Measurements from ENCODE around the gene ITPK1.
"Not testable (repeated sequence)": the region's sequence is repeated elsewhere in the genome, so short reads cannot be mapped to it uniquely, and the experiment has no call there.

ITPK1 gene

DNA sequence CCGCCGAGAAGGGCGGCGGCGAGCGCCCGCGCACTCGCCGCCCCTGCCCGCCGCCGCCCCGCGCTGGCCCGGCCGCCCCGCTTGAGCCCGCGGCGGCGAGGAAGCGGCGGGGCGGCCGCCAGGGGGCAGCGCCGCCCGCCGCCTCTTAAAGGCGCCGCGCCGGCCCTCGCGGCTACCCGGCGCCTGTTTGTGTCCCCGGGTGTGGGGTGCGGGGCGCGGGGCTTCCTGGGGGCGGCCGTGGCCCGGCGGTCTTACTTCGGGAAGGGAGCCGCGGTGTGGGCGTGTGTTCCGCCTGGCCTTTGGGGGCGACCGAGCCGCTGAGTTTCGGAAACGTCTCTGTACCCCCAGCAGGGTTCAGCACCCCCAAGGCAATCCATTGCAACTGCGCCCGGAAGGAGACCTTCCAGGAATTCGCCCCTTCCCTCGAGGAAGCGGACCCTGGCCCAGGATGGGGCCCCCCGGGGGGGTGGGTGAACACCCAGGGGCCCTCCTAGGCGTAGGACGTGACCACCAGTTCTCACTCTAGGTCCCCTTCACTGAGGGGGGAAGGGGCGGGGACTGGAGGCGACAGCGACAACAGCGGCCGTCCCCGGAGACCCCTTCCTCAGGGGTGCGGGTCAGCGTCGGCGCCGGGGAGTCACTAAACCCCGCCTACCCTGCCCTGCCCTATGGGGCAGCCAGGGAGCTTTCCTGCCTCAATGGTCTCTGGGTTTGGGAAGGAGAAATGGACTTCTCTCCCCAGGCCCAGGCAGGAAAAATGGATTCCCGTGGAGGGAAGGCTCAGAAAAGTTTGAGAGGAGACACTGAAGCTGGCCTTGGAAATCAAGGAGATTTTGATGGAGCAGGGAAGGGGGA lies at the start of gene ITPK1:
Gene ITPK1, minus strand, starts transcription at position 105 of the 855 bp plus-strand sequence. CDS start 762 bp downstream, outside the sequence.
- H3K36me3 Mint-ChIP-seq (ENCODE audit: low read depth) = peaks cover 5% of the 10 kb centered on the region
- H3K4me1 Mint-ChIP-seq (ENCODE audit: low read depth) = peaks cover 24% of the 10 kb centered on the region
- peak within 1 kb of the TSS; percentile 88 for H3K4me3 Mint-ChIP-seq
- H3K27me3 Mint-ChIP-seq (ENCODE audit: low read depth) = no peaks in the 10 kb centered on the region
- H3K9me3 Mint-ChIP-seq = no peaks in the 10 kb centered on the region
- peak within 1 kb of the TSS; percentile 85 for H3K27ac Mint-ChIP-seq
- DNase-seq (ENCODE audit: low spot score) = peak; percentile 66

DNA sequence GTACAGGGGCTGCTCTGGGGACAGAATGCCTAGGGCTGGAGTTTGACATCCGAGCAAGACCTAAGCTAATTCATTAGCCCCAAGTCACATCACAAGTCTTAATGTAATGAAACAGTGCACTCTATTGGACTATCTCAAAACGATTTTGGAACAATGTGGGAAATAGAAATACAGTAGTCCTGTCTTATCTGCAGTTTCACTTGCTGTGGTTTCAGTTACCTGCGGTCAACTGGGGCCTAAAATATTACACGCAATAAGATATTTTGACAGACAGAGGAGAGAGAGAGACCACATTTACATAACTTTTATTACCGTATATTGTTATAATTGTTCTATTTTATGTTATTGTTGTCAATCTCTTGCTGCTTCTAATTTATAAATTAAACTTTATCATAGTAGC lies 47.8 kb upstream of the ITPK1 start:
- no peaks in the 10 kb centered on the region for H3K36me3 Mint-ChIP-seq (ENCODE audit: low read depth)
- no peak for DNase-seq (ENCODE audit: low spot score)
- no peaks in the 10 kb centered on the region for H3K9me3 Mint-ChIP-seq
- H3K4me1 Mint-ChIP-seq (ENCODE audit: low read depth) = no peaks in the 10 kb centered on the region
- H3K27ac Mint-ChIP-seq = no peak overlapping the region
- H3K4me3 Mint-ChIP-seq = no peak overlapping the region
- H3K27me3 Mint-ChIP-seq (ENCODE audit: low read depth) = no peaks in the 10 kb centered on the region

DNA sequence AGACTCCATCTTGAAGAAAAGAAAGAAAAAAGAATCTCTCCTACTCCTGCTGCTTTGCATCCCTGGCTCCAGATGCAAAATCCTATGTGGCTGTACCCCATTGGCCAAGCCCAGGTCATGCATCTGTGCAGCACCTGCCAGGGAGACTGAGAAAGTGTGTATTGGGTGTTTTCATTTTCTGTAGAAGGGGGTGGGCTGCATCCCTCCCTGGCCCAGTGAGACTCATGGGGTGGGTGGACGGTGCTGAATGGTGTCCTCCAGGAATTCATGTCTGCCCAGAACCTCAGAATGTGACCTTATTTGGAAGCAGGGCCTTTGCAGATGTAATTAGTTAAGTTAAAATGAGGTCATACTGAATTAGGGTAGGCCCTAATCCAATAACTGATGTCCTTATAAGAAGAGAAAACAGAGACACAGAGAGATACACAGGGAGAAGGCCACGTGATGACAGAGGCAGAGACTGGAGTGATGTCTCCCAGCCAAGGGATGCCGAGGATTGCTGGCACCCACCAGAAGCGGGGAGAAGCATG lies 45.8 kb upstream of the ITPK1 start:
- no peak overlapping the region for H3K27ac Mint-ChIP-seq
- no peak for DNase-seq (ENCODE audit: low spot score)

DNA sequence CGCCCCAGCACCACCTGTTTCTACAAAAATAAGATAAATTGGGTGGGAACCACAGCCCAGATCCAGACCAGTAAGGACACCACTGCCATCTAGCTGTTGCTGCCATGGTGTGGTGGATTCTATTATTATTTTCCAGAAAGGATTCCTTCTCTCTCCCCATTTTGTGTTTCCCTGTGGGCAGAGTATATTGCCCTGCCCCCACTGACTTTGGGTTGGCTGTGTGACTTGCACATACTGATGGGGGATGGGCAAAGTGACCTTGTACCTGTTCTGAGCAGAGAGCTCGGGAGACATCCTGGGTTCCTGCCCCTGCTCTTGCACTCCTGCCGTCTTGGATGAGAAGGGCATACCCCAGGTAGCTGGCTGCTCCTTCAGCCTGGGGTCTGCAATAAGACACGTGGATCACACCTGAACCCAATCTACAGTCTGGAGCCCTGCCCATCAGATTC lies 44.7 kb upstream of the ITPK1 start:
- Mint-ChIP-seq H3K36me3 (ENCODE audit: low read depth) (no peaks in the 10 kb centered on the region), H3K27ac (no peak overlapping the region), H3K4me3 (no peak overlapping the region), H3K4me1 (ENCODE audit: low read depth) (no peaks in the 10 kb centered on the region), H3K27me3 (ENCODE audit: low read depth) (no peaks in the 10 kb centered on the region), H3K9me3 (no peaks in the 10 kb centered on the region)
- no peak for DNase-seq (ENCODE audit: low spot score)

More for the DNA sequence above, 45.8 kb upstream of the ITPK1 start:
- Mint-ChIP-seq H3K27me3 (ENCODE audit: low read depth) (no peaks in the 10 kb centered on the region), H3K9me3 (no peaks in the 10 kb centered on the region), H3K36me3 (ENCODE audit: low read depth) (no peaks in the 10 kb centered on the region), H3K4me1 (ENCODE audit: low read depth) (no peaks in the 10 kb centered on the region), H3K4me3 (no peak overlapping the region)

DNA sequence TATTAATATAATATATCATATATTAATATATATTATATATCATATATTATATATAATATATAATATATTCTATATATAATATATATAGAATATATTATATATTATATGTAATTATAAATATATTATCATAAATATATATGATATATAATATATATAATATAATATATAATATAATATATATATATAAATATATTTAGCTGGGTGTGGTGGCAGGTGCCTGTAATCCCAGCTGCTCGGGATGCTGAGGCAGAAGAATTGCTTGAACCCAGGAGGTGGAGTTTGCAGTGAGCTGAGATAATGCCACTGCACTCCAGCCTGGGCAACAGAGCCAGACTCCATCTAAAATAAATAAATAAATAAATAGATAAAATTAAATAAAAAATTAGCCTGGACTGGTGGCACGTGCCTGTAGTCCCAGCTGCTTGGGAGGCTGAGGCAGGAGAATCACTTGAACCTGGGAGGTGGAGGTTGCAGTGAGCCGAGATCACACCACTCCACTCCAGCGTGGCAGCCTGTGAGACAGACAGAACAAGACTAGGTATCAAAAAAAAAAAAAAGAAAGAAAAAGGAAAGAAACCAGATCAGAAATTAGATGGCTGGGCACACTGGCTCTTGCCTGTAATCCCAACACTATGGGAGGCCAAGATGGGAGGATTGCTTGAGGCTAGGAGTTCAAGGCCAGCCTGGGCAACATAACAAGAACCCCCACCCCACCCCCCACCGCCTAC lies 44.1 kb upstream of the ITPK1 start:
- not testable (repeated sequence) for H3K27ac Mint-ChIP-seq; H3K4me3 Mint-ChIP-seq; H3K4me1 Mint-ChIP-seq (ENCODE audit: low read depth); DNase-seq (ENCODE audit: low spot score); H3K9me3 Mint-ChIP-seq; H3K27me3 Mint-ChIP-seq (ENCODE audit: low read depth); H3K36me3 Mint-ChIP-seq (ENCODE audit: low read depth)

DNA sequence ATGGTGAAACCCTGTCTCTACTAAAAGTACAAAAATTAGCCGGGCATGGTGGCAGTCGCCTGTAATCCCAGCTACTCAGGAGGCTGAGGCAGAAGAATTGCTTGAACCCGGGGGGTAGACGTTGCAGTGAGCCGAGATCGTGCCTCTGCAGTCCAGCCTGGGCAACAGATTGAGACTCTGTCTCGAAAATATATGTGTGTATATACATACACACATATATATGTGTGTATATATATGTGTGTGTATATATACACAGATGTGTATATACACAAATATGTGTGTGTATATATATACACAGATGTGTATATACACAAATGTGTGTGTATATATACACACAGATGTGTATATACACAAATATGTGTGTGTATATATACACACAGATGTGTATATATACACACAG lies 42.6 kb upstream of the ITPK1 start:
- not testable (repeated sequence) for H3K4me3 Mint-ChIP-seq; H3K4me1 Mint-ChIP-seq (ENCODE audit: low read depth); H3K27me3 Mint-ChIP-seq (ENCODE audit: low read depth); H3K27ac Mint-ChIP-seq; H3K36me3 Mint-ChIP-seq (ENCODE audit: low read depth); DNase-seq (ENCODE audit: low spot score); H3K9me3 Mint-ChIP-seq

DNA sequence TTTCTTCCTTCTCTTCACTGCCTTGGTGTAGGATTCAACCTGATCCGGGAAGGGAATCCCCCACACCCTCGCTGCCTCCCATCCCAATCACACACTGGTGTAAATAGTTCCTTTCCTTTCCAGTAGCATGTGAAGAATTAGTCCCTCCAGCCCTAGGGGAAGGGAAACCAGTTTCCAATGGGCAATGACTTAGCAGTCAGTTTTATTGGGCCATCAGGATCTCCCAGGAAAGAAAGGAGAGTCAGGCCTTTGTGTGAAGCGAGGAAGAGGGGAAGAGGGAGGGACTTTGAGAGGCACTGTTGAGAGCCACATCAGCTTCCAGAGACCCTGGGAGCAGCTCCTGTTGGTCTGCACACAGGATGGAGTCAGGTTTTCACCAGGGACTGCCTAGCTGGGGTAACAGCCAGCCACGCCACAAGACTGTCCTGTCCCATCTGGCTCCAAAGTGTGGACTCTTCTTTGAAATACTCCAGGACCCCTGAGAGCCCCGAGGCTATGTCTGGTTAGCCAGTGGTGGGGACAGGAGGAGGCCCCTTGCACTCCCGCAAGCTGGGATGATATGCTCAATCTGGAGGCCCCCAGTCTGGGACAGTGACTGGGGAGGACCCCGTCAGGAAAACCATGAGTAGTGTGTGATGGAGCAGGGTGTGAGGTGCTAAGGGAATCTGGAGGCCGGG lies 41.1 kb upstream of the ITPK1 start:
- H3K4me3 Mint-ChIP-seq = no peak overlapping the region
- H3K36me3 Mint-ChIP-seq (ENCODE audit: low read depth) = no peaks in the 10 kb centered on the region
- H3K27ac Mint-ChIP-seq = no peak overlapping the region
- H3K27me3 Mint-ChIP-seq (ENCODE audit: low read depth) = no peaks in the 10 kb centered on the region
- H3K4me1 Mint-ChIP-seq (ENCODE audit: low read depth) = no peaks in the 10 kb centered on the region
- DNase-seq (ENCODE audit: low spot score) = no peak
- no peaks in the 10 kb centered on the region for H3K9me3 Mint-ChIP-seq

DNA sequence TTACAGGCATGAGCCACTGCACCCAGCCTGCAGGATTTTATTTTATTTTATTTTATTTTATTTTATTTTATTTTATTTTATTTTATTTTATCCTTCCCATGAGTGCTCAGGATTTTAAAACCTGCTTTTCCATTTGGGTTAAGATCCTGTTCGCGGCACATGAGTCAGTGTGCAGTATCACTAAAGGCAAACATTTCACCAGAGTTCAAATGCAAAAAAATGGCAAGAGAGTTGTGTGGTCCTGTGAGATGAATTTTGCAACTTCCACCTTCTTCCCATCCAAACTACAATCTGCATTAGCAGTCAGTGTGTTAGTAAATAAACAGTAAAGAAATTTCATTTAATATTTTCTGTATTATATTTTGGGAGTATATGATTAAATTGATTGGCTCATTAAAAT lies 39.9 kb upstream of the ITPK1 start:
- Mint-ChIP-seq H3K4me3 (no peak overlapping the region), H3K27ac (no peak overlapping the region), H3K9me3 (no peaks in the 10 kb centered on the region), H3K27me3 (ENCODE audit: low read depth) (no peaks in the 10 kb centered on the region), H3K4me1 (ENCODE audit: low read depth) (peaks cover 3% of the 10 kb centered on the region), H3K36me3 (ENCODE audit: low read depth) (no peaks in the 10 kb centered on the region)
- DNase-seq (ENCODE audit: low spot score) = no peak

DNA sequence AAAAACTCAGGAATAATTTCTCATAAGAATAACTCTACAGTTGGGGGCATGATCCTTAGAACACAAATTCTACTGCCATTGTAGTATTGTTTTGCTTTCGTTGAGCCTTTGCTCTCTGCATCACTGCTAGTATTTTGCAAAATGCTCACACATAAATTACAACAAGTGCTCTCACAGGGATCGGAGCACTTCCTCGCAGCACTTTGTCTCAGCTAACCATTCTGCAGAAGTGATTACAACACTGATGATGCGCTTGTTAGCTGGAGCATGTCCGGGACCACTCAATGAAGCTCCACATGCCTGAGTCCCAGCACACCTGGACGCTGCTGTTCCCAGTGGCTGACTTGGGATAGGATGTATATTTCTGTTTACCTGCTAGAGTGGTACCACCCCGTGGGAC lies 37.4 kb upstream of the ITPK1 start:
- H3K27me3 Mint-ChIP-seq (ENCODE audit: low read depth) = no peaks in the 10 kb centered on the region
- H3K9me3 Mint-ChIP-seq = no peaks in the 10 kb centered on the region
- H3K36me3 Mint-ChIP-seq (ENCODE audit: low read depth) = no peaks in the 10 kb centered on the region
- no peak overlapping the region for H3K4me3 Mint-ChIP-seq
- H3K4me1 Mint-ChIP-seq (ENCODE audit: low read depth) = peaks cover 9% of the 10 kb centered on the region
- no peak overlapping the region for H3K27ac Mint-ChIP-seq
- DNase-seq (ENCODE audit: low spot score) = no peak

DNA sequence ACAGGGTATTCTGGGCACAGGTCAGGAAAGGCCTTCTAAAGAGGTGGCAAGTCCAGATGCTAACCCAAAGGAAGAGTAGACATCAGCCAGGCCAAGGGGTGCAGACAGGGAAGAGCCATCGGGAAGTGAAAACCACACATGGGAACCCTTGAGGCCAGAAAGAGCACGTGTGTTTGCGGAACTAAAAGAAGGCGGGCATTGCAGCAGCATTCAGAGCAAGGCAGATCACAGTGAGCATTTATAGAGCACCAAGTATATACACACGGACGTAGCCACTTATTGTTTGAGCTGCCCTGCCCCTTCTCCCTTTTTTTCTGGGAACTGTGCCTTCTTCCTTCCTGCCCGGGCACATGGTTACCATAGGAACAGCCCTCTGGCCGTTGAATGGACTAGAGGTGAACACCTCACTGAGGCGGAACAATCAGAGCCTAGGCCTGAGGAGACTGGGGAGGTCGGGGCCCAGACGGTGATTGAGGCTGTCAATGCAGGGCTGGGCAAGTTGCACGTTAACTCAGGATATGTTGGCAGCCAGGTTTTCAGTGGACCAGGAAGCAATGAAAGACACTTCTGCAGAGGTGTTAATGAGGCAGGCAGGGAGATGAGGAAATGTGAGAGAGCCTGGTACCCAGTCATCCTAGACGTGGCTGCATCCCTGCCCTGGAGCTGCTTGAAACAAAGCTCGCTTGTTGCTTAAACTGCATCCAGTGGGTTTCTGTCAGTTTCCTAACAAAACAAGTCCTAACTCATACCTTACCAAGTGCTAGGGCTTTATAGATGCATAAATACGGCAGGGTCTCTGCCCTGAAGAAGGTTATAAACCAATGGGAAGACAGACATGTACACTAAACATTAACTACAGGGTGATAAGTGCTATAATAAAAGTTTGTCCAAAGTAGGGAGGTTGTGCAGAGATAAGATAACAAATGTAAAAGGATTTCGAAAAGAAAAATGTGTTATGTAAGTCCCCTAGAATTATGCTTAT lies 34.8 kb upstream of the ITPK1 start:
- Mint-ChIP-seq H3K4me1 (ENCODE audit: low read depth) (peaks cover 9% of the 10 kb centered on the region), H3K27ac (no peak overlapping the region), H3K27me3 (ENCODE audit: low read depth) (no peaks in the 10 kb centered on the region), H3K4me3 (no peak overlapping the region), H3K9me3 (no peaks in the 10 kb centered on the region), H3K36me3 (ENCODE audit: low read depth) (no peaks in the 10 kb centered on the region)
- no peak for DNase-seq (ENCODE audit: low spot score)

DNA sequence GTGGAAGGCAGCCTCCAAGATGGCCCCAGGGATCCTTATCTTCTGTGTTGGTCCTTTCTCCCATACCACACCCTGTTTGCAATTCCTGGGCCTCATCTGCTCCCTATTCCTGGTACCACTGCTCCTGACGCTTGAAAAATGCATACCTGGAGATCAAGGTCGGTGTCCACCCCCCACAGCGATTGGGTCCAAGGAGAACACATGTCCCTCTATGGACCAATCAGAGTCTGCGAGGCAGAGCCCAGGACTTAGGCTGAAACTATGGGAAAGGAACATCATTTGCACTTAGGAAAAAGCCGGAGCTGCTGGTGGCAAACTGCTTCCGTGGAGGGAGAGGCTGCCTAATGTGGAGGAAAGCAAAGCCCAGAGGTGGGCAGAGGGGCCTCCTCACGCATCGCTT lies 33.3 kb upstream of the ITPK1 start:
- DNase-seq (ENCODE audit: low spot score) = no peak
- Mint-ChIP-seq H3K27ac (no peak overlapping the region), H3K27me3 (ENCODE audit: low read depth) (no peaks in the 10 kb centered on the region), H3K36me3 (ENCODE audit: low read depth) (no peaks in the 10 kb centered on the region), H3K4me1 (ENCODE audit: low read depth) (peaks cover 9% of the 10 kb centered on the region), H3K4me3 (no peak overlapping the region), H3K9me3 (no peaks in the 10 kb centered on the region)

DNA sequence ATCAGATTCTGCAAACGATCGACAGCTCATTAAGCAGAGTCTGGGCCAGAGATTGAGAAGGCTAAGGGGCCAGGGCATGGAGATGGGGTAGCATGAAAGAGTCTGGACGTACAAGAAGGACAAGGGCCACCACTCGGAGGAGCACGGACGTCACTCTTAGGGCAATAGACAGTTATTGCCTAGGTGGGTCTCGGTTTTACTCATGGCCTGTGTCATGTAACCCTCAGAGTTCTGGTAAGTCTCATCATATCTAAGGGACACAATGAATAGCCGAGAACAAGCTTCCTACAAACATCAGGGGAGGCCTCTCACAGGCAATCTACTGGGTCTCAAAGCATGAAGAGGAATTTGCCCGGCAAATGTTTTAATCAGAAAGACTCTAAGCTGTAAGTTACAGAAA lies 30.4 kb upstream of the ITPK1 start:
- no peak for DNase-seq (ENCODE audit: low spot score)
- Mint-ChIP-seq H3K36me3 (ENCODE audit: low read depth) (no peaks in the 10 kb centered on the region), H3K4me3 (no peak overlapping the region), H3K4me1 (ENCODE audit: low read depth) (peaks cover 6% of the 10 kb centered on the region), H3K9me3 (no peaks in the 10 kb centered on the region), H3K27me3 (ENCODE audit: low read depth) (no peaks in the 10 kb centered on the region), H3K27ac (no peak overlapping the region)
